HepG2 (cell line): Measurements from ENCODE around the gene STARD13.

ENCODE experiments used
- GZF1 ChIP-seq: sonication (generic); formaldehyde crosslinking; IDR thresholded peaks from 2 replicates; pipeline ENCODE4 v1.5.1; 2020; ENCODE audit warnings: mild to moderate bottlenecking, missing genetic modification reagents
- HMG20B ChIP-seq: conservative IDR thresholded peaks from 2 replicates; pipeline ENCODE4 v1.6.1; 2016; ENCODE audit warnings: missing genetic modification reagents, missing compliant biosample characterization
- JUNB ChIP-seq: sonication (generic); formaldehyde crosslinking; IDR thresholded peaks from 2 replicates; pipeline ENCODE4 v1.8.0; 2022; ENCODE audit warnings: missing genetic modification reagents, mild to moderate bottlenecking, borderline replicate concordance
- MAZ ChIP-seq, 2 experiments: sonication (generic) in 1 of 2; formaldehyde crosslinking in 1 of 2; IDR thresholded peaks; 2 replicates each; pipeline versions ENCODE4 v1.5.0 to v1.6.1; 2012 to 2020; ENCODE audit warnings: low read depth in 2 of 2, mild to moderate bottlenecking in 2 of 2, borderline replicate concordance in 1 of 2, improper control_type of control experiment in 1 of 2, low read length in 1 of 2, missing genetic modification reagents in 1 of 2, moderate library complexity in 1 of 2
- POLR2A ChIP-seq, 2 experiments: IDR thresholded peaks; 2 replicates each; pipeline ENCODE4 v1.6.1; 2011; ENCODE audit warnings: low read depth in 2 of 2, low read length in 2 of 2, mild to moderate bottlenecking in 1 of 2, moderate library complexity in 1 of 2; ENCODE audit not compliant: insufficient read depth in 1 of 2
- POLR2AphosphoS2 ChIP-seq: IDR thresholded peaks from 2 replicates; pipeline ENCODE4 v1.6.1; 2011; ENCODE audit warnings: low read depth, low read length, improper control_type of control experiment
- POLR2AphosphoS5 ChIP-seq: IDR thresholded peaks from 2 replicates; pipeline ENCODE4 v1.6.1; 2012; ENCODE audit warnings: low read depth, low read length
- RAD21 ChIP-seq: fragments of 450-650 bp; formaldehyde crosslinking; IDR thresholded peaks from 2 replicates; pipeline ENCODE4 v1.5.0; 2020; ENCODE audit warnings: mild to moderate bottlenecking
- ZEB1 ChIP-seq: IDR thresholded peaks from 2 replicates; pipeline ENCODE4 v1.6.1; 2012; ENCODE audit warnings: mild to moderate bottlenecking, low read depth, inconsistent platforms; ENCODE audit not compliant: insufficient replicate concordance
- ZNF207 ChIP-seq: fragments of 450-650 bp; IDR thresholded peaks from 2 replicates; pipeline ENCODE4 v1.6.1; 2016; ENCODE audit warnings: antibody characterized with exemption, borderline replicate concordance
- ZNF235 ChIP-seq: sonication (generic); formaldehyde crosslinking; IDR thresholded peaks from 2 replicates; pipeline ENCODE4 v1.8.1; 2023; ENCODE audit warnings: mild to moderate bottlenecking, missing genetic modification reagents, borderline replicate concordance
- ZNF589 ChIP-seq: sonication (generic); formaldehyde crosslinking; conservative IDR thresholded peaks from 2 replicates; pipeline ENCODE4 v1.8.0; 2022; ENCODE audit warnings: mild to moderate bottlenecking, moderate library complexity, missing genetic modification reagents
- ZNF850 ChIP-seq: sonication (generic); formaldehyde crosslinking; conservative IDR thresholded peaks from 2 replicates; pipeline ENCODE4 v1.9.0; 2021; ENCODE audit warnings: mild to moderate bottlenecking, missing genetic modification reagents
- TF ChIP-seq, protein P1 (sequence below): sonication (generic); formaldehyde crosslinking; IDR thresholded peaks from 2 replicates; pipeline ENCODE4 v1.5.0; 2020; ENCODE audit warnings: missing genetic modification reagents

GRCh38 chr13:33058776-33059327 lies 226.7 kb downstream of the STARD13 start:
- TF ChIP-seq POLR2A (IDR thresholded peaks at IDR 0.05; ENCODE audit: insufficient read depth in 1 of 2, low read depth in 2 of 2, low read length in 2 of 2) (no peak), HMG20B (CRISPR knock-in tag) (no peak), ZNF235 (no peak), ZNF850 (CRISPR knock-in tag) (no peak), ZEB1 (no peak), MAZ (IDR thresholded peaks at IDR 0.05; ENCODE audit: borderline replicate concordance, low read depth, low read length) (no peak), MAZ (CRISPR knock-in tag; IDR thresholded peaks at IDR 0.05; ENCODE audit: low read depth) (no peak), RAD21 (CRISPR knock-in tag) (no peak), ZNF207 (no peak), JUNB (CRISPR knock-in tag) (no peak), GZF1 (CRISPR knock-in tag) (no peak), POLR2AphosphoS2 (no peak), ZNF589 (CRISPR knock-in tag) (no peak), POLR2AphosphoS5 (no peak)
- TF ChIP-seq, protein P1, sequence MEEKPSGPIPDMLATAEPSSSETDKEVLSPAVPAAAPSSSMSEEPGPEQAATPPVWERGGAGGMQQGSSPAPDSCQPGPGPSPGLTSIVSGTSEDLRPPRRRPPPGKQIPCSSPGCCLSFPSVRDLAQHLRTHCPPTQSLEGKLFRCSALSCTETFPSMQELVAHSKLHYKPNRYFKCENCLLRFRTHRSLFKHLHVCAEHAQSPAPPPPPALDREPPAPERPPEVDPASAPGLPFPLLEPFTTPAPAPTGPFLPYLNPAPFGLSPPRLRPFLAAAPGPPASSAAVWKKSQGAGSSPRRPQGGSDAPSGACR (CRISPR knock-in tag): no peak
